ENCODE data around the gene NEDD4.

Gene NEDD4

GRCh38 chr15:56001471-56002078, 8.2 kb upstream of the NEDD4 start:
- no peak for TF ChIP-seq CTCF (IDR thresholded peaks at IDR 0.05; ENCODE audit: extremely low read depth, missing control alignments)
- DNase-seq (ENCODE audit: low spot score), result no peak

- no peak for TF ChIP-seq CTCF (IDR thresholded peaks at IDR 0.05; ENCODE audit: extremely low read depth, missing control alignments)
- DNase-seq (ENCODE audit: low spot score), result no peak
These were observed 6.2 kb upstream of the NEDD4 start for GRCh38 chr15:55999658-56000057.

GRCh38 chr15:55998478-55998877, 5.1 kb upstream of the NEDD4 start:
- DNase-seq (ENCODE audit: low spot score), result no peak

GRCh38 chr15:55993804-55994560, 570 bp upstream of the NEDD4 start:
- no peak for TF ChIP-seq CTCF (IDR thresholded peaks at IDR 0.05; ENCODE audit: extremely low read depth, missing control alignments)
- no peak for DNase-seq (ENCODE audit: low spot score)

More at GRCh38 chr15:55998478-55998877, 5.1 kb upstream of the NEDD4 start:
- no peak for TF ChIP-seq CTCF (IDR thresholded peaks at IDR 0.05; ENCODE audit: extremely low read depth, missing control alignments)

- DNase-seq (ENCODE audit: low spot score), result no peak
- TF ChIP-seq CTCF (IDR thresholded peaks at IDR 0.05; ENCODE audit: extremely low read depth, missing control alignments), result no peak
These were observed 672 bp downstream of the NEDD4 start for GRCh38 chr15:55992769-55993110.

GRCh38 chr15:55991802-55992768, 1.3 kb downstream of the NEDD4 start:
- peak; percentile 25 for DNase-seq (ENCODE audit: low spot score)
- TF ChIP-seq CTCF (IDR thresholded peaks at IDR 0.05; ENCODE audit: extremely low read depth, missing control alignments), result no peak

- no peak for TF ChIP-seq CTCF (IDR thresholded peaks at IDR 0.05; ENCODE audit: extremely low read depth, missing control alignments)
- no peak for DNase-seq (ENCODE audit: low spot score)
These were observed 2.4 kb downstream of the NEDD4 start for GRCh38 chr15:55990998-55991397.
